ENCODE results near the gene MS4A1. TPM values are rescaled to one million over a fixed set of nuclear protein-coding genes. Genes with fewer than 3 reads are reported as not detected.

MS4A1 gene
- total and polyA plus RNA-seq, 2 of the 8 experiments (the other 6 are each of a cell fraction or from before 2014, with no cell fraction given): not detected

DNA sequence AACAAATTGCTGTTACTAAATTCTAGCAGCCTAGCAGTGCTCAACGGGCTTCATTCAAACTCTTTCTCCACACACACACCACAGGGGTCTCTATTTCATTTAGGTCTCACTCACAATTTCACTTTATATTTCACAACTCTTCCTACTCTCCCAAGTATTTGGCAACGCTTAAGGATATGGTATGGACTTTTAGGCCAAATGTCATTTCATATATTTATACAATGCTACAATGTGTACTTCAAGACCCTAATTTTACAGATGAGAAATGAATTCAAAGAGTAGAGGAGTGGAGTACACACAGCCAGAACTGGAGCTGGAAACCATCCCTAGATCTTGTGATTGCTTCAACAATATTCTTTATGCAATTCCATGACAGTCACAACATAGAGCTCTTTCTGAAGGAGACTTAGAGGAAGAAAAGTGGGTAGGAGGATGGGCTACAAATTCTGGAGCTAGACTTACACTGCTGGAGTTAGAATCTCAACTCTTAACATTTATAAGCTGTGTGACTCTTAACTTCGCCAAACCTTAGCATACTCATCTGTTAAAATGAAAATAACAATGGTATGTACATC is 57.1 kb downstream of the MS4A1 start:
- WGBS, 2 experiments (ENCODE audit: extremely low coverage in 1 of 2, insufficient coverage in 1 of 2, insufficient read length in 1 of 2, insufficient replicate concordance in 2 of 2, low coverage in 1 of 2, low lambda C conversion rate in 2 of 2, missing lambda C conversion rate in 1 of 2): 82% methylated on average over 3 of the region's 3 CpGs; no CpG with 5 or more reads in 1 of the 2 experiments

More for the DNA sequence above, 57.1 kb downstream of the MS4A1 start:
- Histone ChIP-seq H3K23me2 (ENCODE audit: low read depth, low read length) (no peaks in the 10 kb centered on the region), H4K91ac (replicated peaks; ENCODE audit: insufficient read length, low read length) (no peak overlapping the region), H2BK5ac (ENCODE audit: low read depth, low read length) (no peak overlapping the region), H3K36me3 (ENCODE audit: control insufficient read depth in 2 of 4, insufficient read depth in 4 of 4, low read length in 3 of 4) (no peaks in the 10 kb centered on the region), H3K4me3 (ENCODE audit: extremely low read depth in 1 of 4, insufficient read depth in 2 of 4, low read depth in 3 of 4, low read length in 4 of 4) (no peak overlapping the region), H4K8ac (ENCODE audit: extremely low read depth, insufficient read depth, low read length) (no peak overlapping the region), H3K18ac (ENCODE audit: extremely low read depth, low read length) (no peak overlapping the region), H2BK15ac (ENCODE audit: low read length) (no peak overlapping the region), H2AK5ac (ENCODE audit: low read depth, low read length) (no peak overlapping the region), H3K9me3 (ENCODE audit: insufficient read depth in 2 of 2, low read depth in 1 of 2, low read length in 1 of 2) (peaks cover 5 to 7% of the 10 kb centered on the region in 2 experiments; a peak in 3 of 4 replicates), H3K23ac (ENCODE audit: insufficient read length) (no peak overlapping the region), H3K9ac (replicated peaks in 1 of 4; ENCODE audit: extremely low read depth in 1 of 4, low read depth in 3 of 4, low read length in 3 of 4) (no peak overlapping the region), H3K56ac (replicated peaks; ENCODE audit: insufficient read length, low read depth, low read length) (no peak overlapping the region), H4K20me1 (replicated peaks in 1 of 2; ENCODE audit: control insufficient read depth in 1 of 2, insufficient read depth in 2 of 2, low read length in 2 of 2) (no peaks in the 10 kb centered on the region), H3K4ac (replicated peaks; ENCODE audit: insufficient read length, low read depth, low read length) (no peak overlapping the region), H3K4me2 (ENCODE audit: insufficient read depth in 1 of 2, low read depth in 2 of 2, low read length in 2 of 2) (no peak overlapping the region), H2BK120ac (replicated peaks; ENCODE audit: low read depth, low read length) (no peak overlapping the region), H2BK20ac (ENCODE audit: low read length) (no peak overlapping the region), H3K27me3 (replicated peaks in 1 of 4; ENCODE audit: control insufficient read depth in 3 of 4, extremely low read depth in 1 of 4, insufficient read depth in 3 of 4, low read length in 3 of 4) (no peaks in the 10 kb centered on the region), H3K79me1 (ENCODE audit: low read depth, low read length) (no peaks in the 10 kb centered on the region), H4K5ac (ENCODE audit: insufficient read length, low read depth, low read length) (no peak overlapping the region), H3K27ac (ENCODE audit: low read depth, low read length) (no peak overlapping the region), H3K14ac (ENCODE audit: insufficient read length) (no peak overlapping the region), H2AFZ (ENCODE audit: low read length) (no peak overlapping the region), H3K4me1 (replicated peaks in 1 of 4; ENCODE audit: control insufficient read depth in 3 of 4, insufficient read depth in 4 of 4, low read length in 3 of 4) (no peaks in the 10 kb centered on the region), H2BK12ac (ENCODE audit: low read depth, low read length) (no peak overlapping the region), H3K79me2 (ENCODE audit: control insufficient read depth in 1 of 2, insufficient read depth in 2 of 2, low read length in 2 of 2) (no peaks in the 10 kb centered on the region)
- TF ChIP-seq POLR2A (IDR thresholded peaks at IDR 0.05; ENCODE audit: control extremely low read depth in 1 of 2, low read depth in 2 of 2, low read length in 2 of 2) (no peak), POLR2AphosphoS5 (IDR thresholded peaks at IDR 0.05; ENCODE audit: low read depth, low read length) (no peak), JUND (IDR thresholded peaks at IDR 0.05; ENCODE audit: low read length) (no peak), TEAD4 (IDR thresholded peaks at IDR 0.05; ENCODE audit: low read depth, low read length) (no peak)
- FAIRE-seq (no peak), DNase-seq (ENCODE audit: low read depth in 1 of 2, low spot score in 2 of 2) (no peak)
- CTCF ChIA-PET (ENCODE audit: partially characterized antibody): interaction anchor here (0.7 to 1.4 kb wide), 3 partner anchors 94 to 245 kb away, joined by 3 read pairs; no protein-coding TSS in a partner anchor
- POLR2A ChIA-PET (ENCODE audit: partially characterized antibody): no interaction called here

Measured in H1 (cell line).